K562 (cell line): ENCODE results near the gene ARHGAP15. TPM values are rescaled to one million over a fixed set of nuclear protein-coding genes. Genes with fewer than 3 reads are reported as not detected.

Source experiments
- ATAC-seq: fragments of 200-7000 bp; cut with Tn5 transposase; 3 replicates; pipeline ENCODE4 v1.9.1; 2020; ENCODE audit warnings: moderate library complexity
- BruUV-seq: library from RNA; stranded (reverse); fragments of 400-500 nt; replicated peaks from 2 replicates; lab custom pipeline; 2021; lab: Mats Ljungman, UMichigan
- CTCF ChIA-PET: fragments of 300-600 bp; formaldehyde crosslinking; extraction: SDS; loops from one replicate; lab custom pipeline; 2021; ENCODE audit warnings: low intra/inter-chr PET ratio; lab: Yijun Ruan, JAX
- POLR2A ChIA-PET: fragments of 300-600, 350-650 bp; sonication (Branson Sonifier 250); formaldehyde crosslinking; extraction: SDS; loops from one replicate; lab custom pipeline; 2021; ENCODE audit warnings: antibody characterized with exemption, inconsistent platforms; lab: Yijun Ruan, JAX
- DNase-seq, 4 experiments: peaks; one replicate each; pipeline versions ENCODE4 v3.0.0 to v3.0.0-alpha.2; 2011 to 2018; ENCODE audit warnings: low spot score in 3 of 4, mixed read lengths in 3 of 4; ENCODE audit errors: extremely low read depth in 1 of 4
- FAIRE-seq: peaks from 2 replicates; lab custom pipeline; 2011; peaks lifted over from hg19 to GRCh38; lab: Jason Lieb, UNC
- H2AFZ ChIP-seq: 2 replicates; pipeline ENCODE4 v1.6.0; 2011; ENCODE audit warnings: low read depth, low read length, control low read depth, inconsistent platforms
- H3K27ac ChIP-seq: fragments of 200-600 bp; 3 replicates; pipeline ENCODE4 v1.8.0; 2011; ENCODE audit warnings: low read depth, mild to moderate bottlenecking, control low read depth, inconsistent platforms, low read length, moderate library complexity, mixed read lengths; ENCODE audit errors: extremely low read depth
- H3K27me3 ChIP-seq, 2 experiments: fragments of 300-600 bp in 1 of 2; 2 replicates in 1 of 2; 3 replicates in 1 of 2; pipeline versions ENCODE4 v1.6.0 to v1.8.0; 2011; ENCODE audit warnings: inconsistent platforms in 2 of 2, low read length in 2 of 2, mild to moderate bottlenecking in 1 of 2, mixed read lengths in 1 of 2, moderate library complexity in 1 of 2; ENCODE audit not compliant: control insufficient read depth in 2 of 2, insufficient read depth in 2 of 2
- H3K36me3 ChIP-seq: fragments of 300-600 bp; 3 replicates; pipeline ENCODE4 v1.8.0; 2011; ENCODE audit warnings: mild to moderate bottlenecking, low read length, inconsistent platforms; ENCODE audit not compliant: control insufficient read depth, insufficient read depth
- H3K4me1 ChIP-seq, 2 experiments: fragments of 200-600 bp in 1 of 2; replicated peaks in 1 of 2; 2 replicates in 1 of 2; 3 replicates in 1 of 2; pipeline versions ENCODE4 v1.5.1 to v1.8.0; 2011; ENCODE audit warnings: inconsistent platforms in 2 of 2, low read length in 2 of 2, mild to moderate bottlenecking in 1 of 2, mixed read lengths in 1 of 2, moderate library complexity in 1 of 2; ENCODE audit not compliant: control insufficient read depth in 2 of 2, insufficient read depth in 2 of 2
- H3K4me2 ChIP-seq: 2 replicates; pipeline ENCODE4 v1.6.1; 2011; ENCODE audit warnings: low read length, control low read depth, inconsistent platforms, mixed read lengths; ENCODE audit not compliant: insufficient read depth
- H3K4me3 ChIP-seq: fragments of 200-600 bp; sonication (generic), shearing (Covaris generic); 2 replicates; pipeline ENCODE4 v1.5.1; 2016; ENCODE audit warnings: control low read depth, inconsistent platforms
- H3K79me2 ChIP-seq: fragments of 200-600 bp; 3 replicates; pipeline ENCODE4 v1.8.0; 2011; ENCODE audit warnings: low read length, inconsistent platforms; ENCODE audit not compliant: control insufficient read depth, insufficient read depth
- H3K9ac ChIP-seq, 2 experiments: 2 replicates each; pipeline versions ENCODE4 v1.6.0 to v1.6.1; 2011; ENCODE audit warnings: low read depth in 2 of 2, low read length in 2 of 2, control low read depth in 1 of 2, inconsistent platforms in 1 of 2, mild to moderate bottlenecking in 1 of 2, mixed read lengths in 1 of 2; ENCODE audit not compliant: insufficient read depth in 1 of 2
- H3K9me1 ChIP-seq: one replicate; pipeline ENCODE4 v1.6.0; 2011; ENCODE audit warnings: inconsistent platforms, mild to moderate bottlenecking, low read length, moderate library complexity; ENCODE audit not compliant: control insufficient read depth, insufficient read depth
- H3K9me3 ChIP-seq: replicated peaks from 2 replicates; pipeline ENCODE4 v1.5.1; 2011; ENCODE audit warnings: low read depth, low read length, inconsistent platforms; ENCODE audit not compliant: control insufficient read depth, insufficient read depth
- H4K20me1 ChIP-seq: replicated peaks from 2 replicates; pipeline ENCODE4 v1.6.1; 2011; ENCODE audit warnings: low read length, inconsistent platforms, mixed read lengths; ENCODE audit not compliant: control insufficient read depth, insufficient read depth
- CBX5 ChIP-seq: IDR thresholded peaks from 2 replicates; pipeline ENCODE4 v1.6.1; 2014; ENCODE audit warnings: low read depth, borderline replicate concordance
- DEAF1 ChIP-seq: fragments of 450-650 bp; formaldehyde crosslinking; IDR thresholded peaks from 2 replicates; pipeline ENCODE4 v1.4.0; 2020; ENCODE audit warnings: mild to moderate bottlenecking, moderate library complexity
- FOXK1 ChIP-seq: sonication (generic); formaldehyde crosslinking; IDR thresholded peaks from 2 replicates; pipeline ENCODE4 v1.8.0; 2022; ENCODE audit warnings: missing genetic modification reagents, mild to moderate bottlenecking, borderline replicate concordance
- KDM4B ChIP-seq, 2 experiments: fragments of 450-650 bp in 1 of 2; sonication (generic) in 1 of 2; IDR thresholded peaks; 2 replicates each; pipeline ENCODE4 v1.6.1; 2016 to 2017; ENCODE audit warnings: borderline replicate concordance in 2 of 2, antibody characterized with exemption in 1 of 2, low read depth in 1 of 2, mild to moderate bottlenecking in 1 of 2
- MCM7 ChIP-seq, 2 experiments: fragments of 450-650 bp; IDR thresholded peaks; 2 replicates each; pipeline ENCODE4 v1.6.1; 2016 to 2018
- RBM17 ChIP-seq: fragments of 200-400 bp; formaldehyde crosslinking; IDR thresholded peaks from 2 replicates; pipeline ENCODE4 v1.6.1; 2017; ENCODE audit warnings: low read depth, mild to moderate bottlenecking, low read length, borderline replicate concordance
- SAFB2 ChIP-seq: fragments of 200-400 bp; formaldehyde crosslinking; IDR thresholded peaks from 2 replicates; pipeline ENCODE4 v1.6.1; 2018; ENCODE audit warnings: borderline replicate concordance, low read length, low read depth, moderate library complexity; ENCODE audit not compliant: severe bottlenecking
- ZBTB26 ChIP-seq: fragments of 450-650 bp; formaldehyde crosslinking; IDR thresholded peaks from 2 replicates; pipeline ENCODE4 v1.4.0; 2022; ENCODE audit warnings: missing genetic modification characterization
- ZC3H4 ChIP-seq: sonication (generic); formaldehyde crosslinking; IDR thresholded peaks from 2 replicates; pipeline ENCODE4 v1.9.0; 2021; ENCODE audit warnings: missing genetic modification reagents, borderline replicate concordance
- ZNF134 ChIP-seq: fragments of 250-450 bp; sonication (Bioruptor Pico); conservative IDR thresholded peaks from 2 replicates; pipeline ENCODE4 v1.4.0; 2020
- WGBS: fragments of 100-300 bp; shearing (Covaris generic); methylation state at CpG from one replicate; pipeline ENCODE4 v1.1.6; 2016; ENCODE audit warnings: low coverage, mixed read lengths; ENCODE audit not compliant: insufficient coverage; ENCODE audit errors: missing lambda C conversion rate; 5-methylcytosine and 5-hydroxymethylcytosine counted together
- in situ Hi-C: fragments of 300-500 bp; cut with MboI; formaldehyde crosslinking; loops from 4 replicates; pipeline ENCODE4 v1.15.0; 2018; ENCODE audit warnings: inconsistent platforms, mixed read lengths
- intact Hi-C: fragments of 100-400 bp; cut with micrococcal nuclease; formaldehyde crosslinking; loops from 2 replicates; pipeline ENCODE4 v1.14.2; 2022
- polyA plus RNA-seq, 8 experiments: library from polyadenylated mRNA; depleted of rRNA in 4 of 8; stranded (reverse) in 5 of 8; unstranded in 3 of 8; fragments of >200 nt; fragmentation: Nextera tagmentation in 2 of 8; fragmentation: Illumina TruSeq in 1 of 8; extraction: Ambion mirVana in 2 of 8; extraction: Trizol in 1 of 8; gene quantifications; 2 replicates each; pipeline versions ENCODE4 v1.2.1 to v1.2.3, GENCODE V29; 2011 to 2014; ENCODE audit warnings: inconsistent platforms in 1 of 8, missing spikeins in 1 of 8
- total RNA-seq, 7 experiments: library from RNA; depleted of rRNA in 6 of 7; stranded (reverse); fragments of >200 nt in 6 of 7; fragmentation: Illumina TruSeq in 2 of 7; extraction: Trizol in 2 of 7; gene quantifications; 2 replicates each; pipeline versions ENCODE4 v1.2.1 to v1.2.3, GENCODE V29; 2011 to 2021; ENCODE audit warnings: low replicate concordance in 1 of 7

The ARHGAP15 gene
- total and polyA plus RNA-seq, 9 of the 15 experiments (the other 6 are each of a cell fraction or from before 2014, with no cell fraction given): 1.5 to 17.9 (median 7.9) TPM

- TF ChIP-seq SAFB2: no peak
- TF ChIP-seq CBX5: no peak
- TF ChIP-seq ZBTB26: no peak
- no peak for TF ChIP-seq DEAF1
- no peak for TF ChIP-seq RBM17
- TF ChIP-seq ZNF134 (CRISPR knock-in tag): no peak
- no peak for TF ChIP-seq FOXK1 (CRISPR knock-in tag)
Measured at GRCh38 chr2:143545949-143546255, 416.7 kb downstream of the ARHGAP15 start (continued).

GRCh38 chr2:143548032-143548431, 418.8 kb downstream of the ARHGAP15 start:
- CTCF ChIA-PET: no interaction called here
- Histone ChIP-seq H3K79me2 (no peaks in the 10 kb centered on the region), H3K4me2 (no peak overlapping the region), H2AFZ (no peak overlapping the region), H4K20me1 (no peaks in the 10 kb centered on the region), H3K9me1 (no peaks in the 10 kb centered on the region), H3K27ac (no peak overlapping the region), H3K27me3 (no peaks in the 10 kb centered on the region), H3K36me3 (no peaks in the 10 kb centered on the region), H3K4me1 (no peaks in the 10 kb centered on the region), H3K9ac (no peak overlapping the region), H3K9me3 (no peaks in the 10 kb centered on the region), H3K4me3 (no peak overlapping the region)
- ATAC-seq (no peak), FAIRE-seq (no peak), DNase-seq (no peak)
- BruUV-seq: no TSS peak
- in situ Hi-C loops: no loop called here
- POLR2A ChIA-PET: no interaction called here
- intact Hi-C loops: no loop called here
- TF ChIP-seq KDM4B (IDR thresholded peaks at IDR 0.05; ENCODE audit: borderline replicate concordance in 2 of 2, low read depth in 1 of 2): no peak
- TF ChIP-seq ZC3H4 (CRISPR knock-in tag): no peak
- no peak for TF ChIP-seq MCM7 (IDR thresholded peaks at IDR 0.05)
- WGBS: 14% methylated on average over 2 of the region's 2 CpGs
